ENCODE data around the gene UTS2B.

GRCh38 chr3:191379446-191379845 is 49.1 kb upstream of the UTS2B start:
- TF ChIP-seq EZH2 (IDR thresholded peaks at IDR 0.05; ENCODE audit: low read depth, unreplicated experiment) (no peak), ETS1 (IDR thresholded peaks at IDR 0.05) (no peak), CTCF (conservative IDR thresholded peaks at IDR 0.05; ENCODE audit: low read depth in 2 of 2) (no peak), JUNB (IDR thresholded peaks at IDR 0.05; ENCODE audit: unreplicated experiment) (no peak), POLR2AphosphoS5 (IDR thresholded peaks at IDR 0.05; ENCODE audit: low read depth) (no peak), EZH2phosphoT487 (IDR thresholded peaks at IDR 0.05; ENCODE audit: unreplicated experiment) (no peak), REST (IDR thresholded peaks at IDR 0.05; ENCODE audit: unreplicated experiment) (no peak), CREB1 (CRISPR knock-in tag; IDR thresholded peaks at IDR 0.05; ENCODE audit: low read depth) (no peak), ZNF114 (CRISPR knock-in tag; IDR thresholded peaks at IDR 0.05) (no peak), NANOG (IDR thresholded peaks at IDR 0.05; ENCODE audit: borderline replicate concordance) (no peak), ZNF462 (CRISPR knock-in tag; IDR thresholded peaks at IDR 0.05) (no peak), STAT1 (IDR thresholded peaks at IDR 0.05; ENCODE audit: unreplicated experiment) (no peak)

All from GM23338 (cell line).